HG03520 (cell line): ENCODE data around the gene OR2A7.
"Not testable (repeated sequence)": the region's sequence is repeated elsewhere in the genome, so short reads cannot be mapped to it uniquely, and the experiment has no call there.

Source experiments
- ATAC-seq: cut with Tn5 transposase; IDR thresholded peaks from one replicate; pipeline ENCODE4 v1.9.1; 2021; ENCODE audit warnings: mild to moderate bottlenecking, moderate library complexity; ENCODE audit not compliant: unreplicated experiment

Gene OR2A7

GRCh38 chr7:144255471-144255897 lies 9.1 kb downstream of the OR2A7 start:
- no peak for ATAC-seq

- not testable (repeated sequence) for ATAC-seq
These were observed 12.3 kb downstream of the OR2A7 start for GRCh38 chr7:144252307-144252706.

GRCh38 chr7:144247674-144248330 lies 16.8 kb downstream of the OR2A7 start:
- ATAC-seq, result not testable (repeated sequence)

- ATAC-seq, result not testable (repeated sequence)
These were observed 17.6 kb downstream of the OR2A7 start for GRCh38 chr7:144246967-144247366.

DNA sequence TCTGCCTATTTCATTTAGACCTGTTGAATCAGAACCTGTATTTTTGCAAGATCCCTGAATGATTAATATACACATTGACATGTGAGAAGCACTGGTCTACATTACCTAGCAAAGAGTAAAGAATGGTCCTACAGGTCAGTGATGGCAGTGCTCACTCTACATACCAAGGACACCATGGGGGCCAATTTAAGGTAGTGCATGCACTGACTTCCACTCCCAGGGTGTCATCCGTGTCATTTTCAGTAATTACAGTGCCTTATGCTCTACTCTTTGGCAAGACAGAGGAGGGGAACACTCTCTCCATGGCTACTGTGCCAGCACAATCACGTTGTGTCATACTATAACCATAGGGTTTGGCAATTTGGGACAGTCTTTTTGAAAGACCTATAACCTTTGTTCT lies 19.2 kb downstream of the OR2A7 start:
- ATAC-seq, result not testable (repeated sequence)

GRCh38 chr7:144239365-144239764 lies 25.2 kb downstream of the OR2A7 start, which contains the start of gene OR2A42:
Gene OR2A42 (minus strand): TSS chr7:144239605. CDS start chr7:144232843, 6,762 bp downstream.
- not testable (repeated sequence) for ATAC-seq

GRCh38 chr7:144238530-144239082 lies 26.0 kb downstream of the OR2A7 start:
- not testable (repeated sequence) for ATAC-seq

DNA sequence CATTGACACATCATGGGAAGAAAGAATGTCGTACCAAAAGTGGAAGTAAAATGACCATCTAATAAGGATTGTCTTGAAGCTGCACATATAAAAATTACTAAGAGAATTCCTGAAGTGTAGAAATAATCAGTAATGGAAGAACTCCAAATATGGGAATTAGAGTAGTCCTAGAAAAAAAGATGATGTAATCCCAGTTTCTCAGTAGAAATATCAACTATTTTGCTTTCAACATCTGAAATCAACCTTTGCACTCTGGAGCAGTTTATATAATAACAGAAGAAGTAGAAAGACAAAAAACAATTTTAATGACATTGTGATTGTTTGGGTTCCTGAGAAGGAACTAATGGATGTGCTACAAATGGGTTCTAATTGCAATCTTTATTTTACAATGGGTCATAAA lies 31.6 kb downstream of the OR2A7 start:
- not testable (repeated sequence) for ATAC-seq

- not testable (repeated sequence) for ATAC-seq
These were observed 33.6 kb downstream of the OR2A7 start for GRCh38 chr7:144231027-144231426.

DNA sequence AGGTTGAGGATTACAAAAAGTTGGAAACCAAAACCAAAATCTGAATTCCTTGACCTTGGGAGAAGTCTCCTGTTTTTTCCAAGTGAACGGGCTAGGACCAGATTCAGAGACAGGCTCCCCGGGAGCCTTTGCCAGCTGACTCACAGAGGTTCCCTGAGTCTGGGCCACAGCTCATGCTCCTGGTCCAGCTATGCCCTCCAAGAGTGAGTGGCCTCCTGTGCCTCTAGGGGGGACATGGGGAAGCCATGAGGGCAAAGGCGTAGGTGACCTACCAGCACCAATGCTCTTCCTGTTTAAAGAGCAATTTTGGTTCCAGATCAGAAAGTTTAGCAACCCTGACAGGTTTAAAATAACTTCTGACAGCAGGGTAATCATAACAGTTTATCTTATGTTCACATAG lies 35.8 kb downstream of the OR2A7 start:
- ATAC-seq, result not testable (repeated sequence)

DNA sequence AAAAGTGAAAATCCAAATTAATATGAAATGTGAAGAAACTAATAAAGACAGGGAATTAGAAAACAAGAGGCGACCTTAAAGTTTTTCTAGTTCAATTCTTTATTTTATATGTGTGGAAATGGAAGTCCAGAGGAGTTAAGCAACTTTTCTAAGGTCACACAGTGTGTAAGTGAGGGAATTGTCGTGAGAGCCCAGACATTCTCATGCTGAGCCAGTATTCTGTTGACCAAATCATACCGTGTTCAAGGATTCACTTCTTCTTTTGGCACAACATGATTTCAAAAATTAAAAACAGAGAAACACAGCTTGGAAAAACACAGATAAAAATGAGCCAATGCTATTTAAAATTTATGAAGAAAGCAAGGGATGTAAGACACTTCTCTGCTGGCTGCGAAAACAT lies 37.7 kb downstream of the OR2A7 start:
- not testable (repeated sequence) for ATAC-seq

DNA sequence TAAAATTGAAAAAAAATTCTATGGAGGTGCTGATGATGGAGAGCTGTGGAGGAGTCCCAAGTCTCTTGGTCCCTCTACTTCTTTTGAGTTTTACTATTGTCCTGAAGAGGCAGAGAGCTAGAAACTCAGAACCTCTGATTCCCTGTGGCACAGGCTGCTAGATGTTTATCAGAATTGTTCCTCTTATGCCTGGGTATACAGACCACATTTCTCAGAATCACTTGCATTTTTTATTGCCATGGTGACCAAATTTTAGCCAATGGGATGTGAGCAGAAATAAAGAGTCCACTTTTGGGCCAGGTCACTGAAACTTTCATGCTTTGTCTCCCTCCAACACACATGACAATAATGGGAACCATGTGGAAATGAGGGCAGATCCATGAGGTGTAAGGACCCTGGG lies 40.9 kb downstream of the OR2A7 start:
- ATAC-seq, result not testable (repeated sequence)

DNA sequence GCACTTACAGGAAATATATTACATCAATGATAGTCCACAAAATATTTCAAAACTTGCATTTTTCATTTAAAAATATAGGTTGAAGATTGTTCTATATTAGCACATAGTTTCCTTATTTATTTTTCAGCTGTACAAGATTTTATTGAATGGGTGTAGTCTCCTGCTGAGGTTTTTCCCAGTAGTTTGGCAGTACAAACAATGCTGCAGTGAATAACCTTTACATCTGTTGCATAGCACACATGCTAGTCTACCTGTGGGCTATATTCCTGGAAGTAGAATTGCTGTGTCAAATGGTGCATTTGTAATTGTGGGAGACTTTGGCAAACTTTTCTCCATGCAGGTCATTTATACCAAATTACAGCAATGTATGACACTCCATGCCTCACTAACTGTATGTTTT lies 44.1 kb downstream of the OR2A7 start:
- not testable (repeated sequence) for ATAC-seq

- ATAC-seq, result not testable (repeated sequence)
These were observed 45.4 kb downstream of the OR2A7 start for GRCh38 chr7:144219149-144219548.

DNA sequence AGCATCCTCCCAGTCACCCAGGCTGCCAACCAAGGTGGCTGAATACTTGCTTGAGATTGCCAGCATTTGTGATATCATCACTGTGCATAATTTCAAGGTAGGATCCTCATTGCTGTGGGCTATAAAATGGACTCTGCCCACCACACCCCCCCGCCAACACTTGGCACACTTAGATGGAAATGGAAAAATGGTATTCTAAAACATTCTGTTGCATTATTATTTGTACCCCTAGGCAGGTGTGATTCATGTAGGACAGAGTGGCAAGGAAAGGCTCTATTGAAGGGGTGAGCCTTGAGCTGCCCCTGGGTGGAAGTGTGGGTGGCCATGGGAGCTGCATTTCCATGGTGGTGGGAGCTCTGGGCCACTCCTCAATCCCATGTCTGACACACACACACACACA lies 46.0 kb downstream of the OR2A7 start:
- ATAC-seq, result not testable (repeated sequence)

- not testable (repeated sequence) for ATAC-seq
These were observed 47.4 kb downstream of the OR2A7 start for GRCh38 chr7:144217200-144217599.
